Stomach (tissue), 9 donors: Measurements from ENCODE around the gene ETNPPL. TPM values are rescaled to one million over a fixed set of nuclear protein-coding genes. Genes with fewer than 3 reads are reported as not detected.

ENCODE experiments used
- DNase-seq, 2 donors: peaks; one replicate each; pipeline versions ENCODE4 v3.0.0 to v3.0.0-alpha.2; 2013 to 2019
- H3K27ac ChIP-seq, 5 donors: fragments of 200-600 bp in 4 of 5; sonication (generic) in 4 of 5; one replicate each; pipeline ENCODE4 v1.5.1; 2013 to 2019; ENCODE audit warnings: mild to moderate bottlenecking in 1 of 5, moderate library complexity in 1 of 5
- H3K27me3 ChIP-seq, 3 donors: fragments of 200-600 bp; sonication (generic); one replicate each; pipeline ENCODE4 v1.5.1; 2017 to 2019; ENCODE audit warnings: mixed run types in 1 of 3
- H3K36me3 ChIP-seq, 4 donors: fragments of 200-600 bp; sonication (generic); 1 replicate in 3 of 4; 2 replicates in 1 of 4; pipeline ENCODE4 v1.5.1; 2016 to 2019
- H3K4me1 ChIP-seq, 4 donors: fragments of 200-600 bp; sonication (generic); one replicate each; pipeline ENCODE4 v1.5.1; 2016 to 2019
- H3K4me3 ChIP-seq, 4 donors: fragments of 200-600 bp; sonication (generic) in 3 of 4; one replicate each; pipeline ENCODE4 v1.5.1; 2016 to 2019; ENCODE audit warnings: mild to moderate bottlenecking in 1 of 4
- H3K9me3 ChIP-seq, 4 donors: fragments of 200-600 bp; sonication (generic); one replicate each; pipeline ENCODE4 v1.5.1; 2016 to 2019
- EP300 ChIP-seq: sonication (generic); formaldehyde crosslinking; IDR thresholded peaks from one replicate; pipeline ENCODE4 v1.6.1; 2017; ENCODE audit warnings: antibody characterized with exemption
- POLR2A ChIP-seq, 4 donors: fragments of 450-650 bp; IDR thresholded peaks; one replicate each; pipeline ENCODE4 v1.6.1; 2016; ENCODE audit warnings: antibody characterized with exemption in 4 of 4, control low read depth in 2 of 4, mild to moderate bottlenecking in 1 of 4, moderate library complexity in 1 of 4
- POLR2AphosphoS5 ChIP-seq, 3 donors: sonication (generic); formaldehyde crosslinking; IDR thresholded peaks; one replicate each; pipeline ENCODE4 v1.6.1; 2016; ENCODE audit warnings: antibody characterized with exemption in 3 of 3
- WGBS, 5 donors: extraction: QIAGEN DNeasy Blood & Tissue Kit in 3 of 5; methylation state at CpG; one replicate each; pipeline versions ENCODE4 v1.1.5 to v1.1.7; 2013 to 2018; 5-methylcytosine and 5-hydroxymethylcytosine counted together
- intact Hi-C: fragments of 100-400 bp; cut with DNase I; formaldehyde crosslinking; loops from one replicate; pipeline ENCODE4 v1.15.1; 2023; ENCODE audit warnings: low total_unique reads
- polyA plus RNA-seq, 3 donors: library from polyadenylated mRNA; stranded (reverse); fragments of 200-250 nt; gene quantifications; one replicate each; pipeline ENCODE4 v1.2.3, GENCODE V29; 2013
- total RNA-seq, 5 donors: library from RNA; depleted of rRNA; stranded (reverse); fragments of >200 nt; gene quantifications; one replicate each; pipeline versions ENCODE4 v1.1.0 to v1.2.3, GENCODE V29; 2014 to 2016
- TF ChIP-seq, protein P1 (sequence below), 7 experiments: fragments of 450-650 bp in 4 of 7; fragments of 200-600 bp in 3 of 7; sonication (generic) in 3 of 7; IDR thresholded peaks; one replicate each; pipeline ENCODE4 v1.5.1; 2016 to 2019; ENCODE audit warnings: antibody characterized with exemption in 7 of 7, control low read depth in 2 of 7, mild to moderate bottlenecking in 1 of 7
- donor health status: healthy with polysubstance abuse.
- donor health status: Bipolar disorder and iron deficiency.
- donor health status: healthy.

The ETNPPL gene
- total and polyA plus RNA-seq, 8 donors = 1.9 to 15.6 (median 5.0) TPM; not detected in 2

DNA sequence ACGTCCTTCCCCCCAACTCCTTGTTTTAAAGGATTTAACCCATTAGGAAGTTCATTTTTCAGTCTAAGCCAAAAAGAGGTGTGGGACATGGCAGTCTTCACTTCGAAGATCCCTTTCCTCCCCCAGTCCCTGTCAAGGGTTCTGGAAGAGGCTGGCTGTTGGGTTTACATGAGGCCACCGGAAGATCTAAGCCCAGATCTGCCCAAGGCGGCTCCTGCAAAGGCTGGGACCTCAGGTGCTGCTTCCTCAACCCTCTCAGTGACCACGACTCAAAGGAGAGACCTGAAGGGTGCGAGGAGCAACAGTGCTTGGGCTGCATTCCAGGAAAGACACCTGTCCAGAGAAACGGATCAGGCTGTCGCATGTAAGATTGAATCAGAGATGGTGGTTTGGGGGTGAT is 23.5 kb upstream of the ETNPPL start:
- TF ChIP-seq POLR2AphosphoS5 (IDR thresholded peaks at IDR 0.05) (no peak), POLR2A (IDR thresholded peaks at IDR 0.05) (no peak), EP300 (no peak)
- TF ChIP-seq, protein P1, sequence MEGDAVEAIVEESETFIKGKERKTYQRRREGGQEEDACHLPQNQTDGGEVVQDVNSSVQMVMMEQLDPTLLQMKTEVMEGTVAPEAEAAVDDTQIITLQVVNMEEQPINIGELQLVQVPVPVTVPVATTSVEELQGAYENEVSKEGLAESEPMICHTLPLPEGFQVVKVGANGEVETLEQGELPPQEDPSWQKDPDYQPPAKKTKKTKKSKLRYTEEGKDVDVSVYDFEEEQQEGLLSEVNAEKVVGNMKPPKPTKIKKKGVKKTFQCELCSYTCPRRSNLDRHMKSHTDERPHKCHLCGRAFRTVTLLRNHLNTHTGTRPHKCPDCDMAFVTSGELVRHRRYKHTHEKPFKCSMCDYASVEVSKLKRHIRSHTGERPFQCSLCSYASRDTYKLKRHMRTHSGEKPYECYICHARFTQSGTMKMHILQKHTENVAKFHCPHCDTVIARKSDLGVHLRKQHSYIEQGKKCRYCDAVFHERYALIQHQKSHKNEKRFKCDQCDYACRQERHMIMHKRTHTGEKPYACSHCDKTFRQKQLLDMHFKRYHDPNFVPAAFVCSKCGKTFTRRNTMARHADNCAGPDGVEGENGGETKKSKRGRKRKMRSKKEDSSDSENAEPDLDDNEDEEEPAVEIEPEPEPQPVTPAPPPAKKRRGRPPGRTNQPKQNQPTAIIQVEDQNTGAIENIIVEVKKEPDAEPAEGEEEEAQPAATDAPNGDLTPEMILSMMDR (IDR thresholded peaks at IDR 0.05) = no peak
- H3K27me3 ChIP-seq = no peaks in the 10 kb centered on the region
- no peaks in the 10 kb centered on the region for H3K9me3 ChIP-seq
- intact Hi-C loops = no loop called here
- no peak overlapping the region for H3K27ac ChIP-seq
- H3K4me3 ChIP-seq = no peak overlapping the region
- no peak for DNase-seq
- WGBS, 5 donors = 81 to 85% (median 83%) methylated on average over 8 of the region's 8 CpGs
- H3K4me1 ChIP-seq = no peaks in the 10 kb centered on the region
- H3K36me3 ChIP-seq = no peaks in the 10 kb centered on the region

DNA sequence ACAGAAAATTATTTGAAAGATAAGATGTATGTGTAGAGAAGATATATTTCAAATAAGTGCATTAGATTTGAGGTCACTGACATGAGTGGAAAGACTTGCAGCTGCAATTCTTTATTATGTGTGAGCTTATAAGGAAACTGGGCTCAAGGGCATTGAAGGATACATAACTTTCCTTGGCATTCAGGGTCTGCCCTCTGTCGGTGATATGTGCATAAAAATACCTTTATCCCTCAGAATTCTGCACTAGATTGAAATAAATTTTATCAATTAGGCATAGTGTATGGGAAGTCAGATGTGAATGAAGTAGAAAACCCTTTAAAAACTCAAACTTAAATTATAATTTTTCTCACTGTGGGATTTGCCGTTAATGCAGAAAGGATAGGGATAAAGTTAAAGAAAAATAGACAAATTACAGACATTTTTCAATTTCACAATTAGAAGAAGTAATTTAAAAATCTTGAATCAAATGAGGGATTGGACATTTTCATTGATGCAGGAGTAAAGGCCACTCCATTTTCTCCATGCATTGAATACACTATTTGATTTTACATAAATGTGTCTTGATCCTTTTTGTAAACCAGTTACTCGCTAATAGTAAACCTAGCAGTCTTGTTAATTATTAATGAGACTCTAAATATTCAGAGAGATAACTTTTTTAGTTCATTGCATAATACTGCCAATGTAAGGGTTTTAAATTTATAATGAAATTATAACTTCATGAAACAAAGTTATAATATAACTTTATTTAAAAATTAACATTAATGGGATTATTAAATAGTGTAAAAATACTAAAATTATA is 21.0 kb upstream of the ETNPPL start:
- no peak overlapping the region for H3K4me3 ChIP-seq
- intact Hi-C loops = no loop called here
- no peaks in the 10 kb centered on the region for H3K4me1 ChIP-seq
- H3K27me3 ChIP-seq = no peaks in the 10 kb centered on the region
- no peaks in the 10 kb centered on the region for H3K9me3 ChIP-seq
- TF ChIP-seq POLR2A (IDR thresholded peaks at IDR 0.05) (no peak), POLR2AphosphoS5 (IDR thresholded peaks at IDR 0.05) (no peak), EP300 (no peak)
- TF ChIP-seq, protein P1 (IDR thresholded peaks at IDR 0.05) = no peak
- no peak overlapping the region for H3K27ac ChIP-seq
- DNase-seq = peak in 1 of 2 donors; percentile 33
- H3K36me3 ChIP-seq = no peaks in the 10 kb centered on the region
- WGBS, 5 donors = 35 to 43% (median 40%) methylated on average over 3 of the region's 3 CpGs

DNA sequence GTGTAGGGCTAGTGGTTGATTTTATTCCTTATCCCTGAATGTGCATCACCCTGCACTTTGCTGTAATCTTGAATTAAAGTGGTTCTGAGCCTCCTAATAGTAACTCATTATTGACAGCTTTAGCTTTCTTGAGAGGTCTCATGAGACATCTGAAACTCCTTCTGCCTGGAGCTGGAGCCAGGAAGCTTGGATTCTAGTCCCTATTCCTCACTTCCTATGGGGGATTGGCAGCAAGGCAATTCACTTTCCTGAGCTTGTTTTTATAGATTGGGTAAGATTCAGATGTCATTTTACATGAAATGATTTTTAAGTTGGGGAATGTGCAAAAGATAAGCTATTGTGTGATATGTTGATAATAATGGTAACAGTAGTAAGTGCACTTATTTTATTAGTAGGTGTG is 17.1 kb upstream of the ETNPPL start:
- H3K4me3 ChIP-seq = no peak overlapping the region
- peaks cover 0 to 5% (median 2%) of the 10 kb centered on the region in 4 donors for H3K4me1 ChIP-seq
- TF ChIP-seq EP300 (no peak), POLR2A (IDR thresholded peaks at IDR 0.05) (no peak), POLR2AphosphoS5 (IDR thresholded peaks at IDR 0.05) (no peak)
- TF ChIP-seq, protein P1 (IDR thresholded peaks at IDR 0.05) = no peak
- DNase-seq = no peak
- no peaks in the 10 kb centered on the region for H3K36me3 ChIP-seq
- H3K27ac ChIP-seq = no peak overlapping the region
- no peaks in the 10 kb centered on the region for H3K9me3 ChIP-seq
- H3K27me3 ChIP-seq = no peaks in the 10 kb centered on the region
- intact Hi-C loops = no loop called here

DNA sequence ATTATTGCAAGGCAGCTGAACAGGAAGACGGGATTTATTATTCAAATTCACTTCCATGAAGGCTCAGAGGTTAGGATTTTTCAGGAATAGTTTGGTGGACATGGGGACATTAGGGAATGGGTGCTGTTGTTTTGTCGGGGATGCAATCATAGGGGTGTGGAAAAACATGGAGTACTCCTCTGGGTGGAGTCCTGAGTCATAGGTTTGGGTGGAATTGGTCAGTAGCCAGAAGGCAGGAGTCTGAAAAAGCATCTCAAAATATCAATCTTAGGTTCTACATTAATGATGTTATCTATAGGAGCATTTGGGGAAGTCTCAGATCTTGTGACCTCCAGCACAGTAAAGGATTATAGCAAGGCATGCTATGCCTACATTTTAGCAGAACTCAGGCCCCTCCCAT is 14.5 kb upstream of the ETNPPL start:
- DNase-seq = no peak
- 80 to 92% (median 85%) methylated on average over 2 of the region's 2 CpGs for WGBS, 5 donors
- TF ChIP-seq POLR2AphosphoS5 (IDR thresholded peaks at IDR 0.05) (no peak), POLR2A (IDR thresholded peaks at IDR 0.05) (no peak), EP300 (no peak)
- TF ChIP-seq, protein P1 (IDR thresholded peaks at IDR 0.05) = no peak
- Histone ChIP-seq H3K36me3 (no peaks in the 10 kb centered on the region), H3K27me3 (no peaks in the 10 kb centered on the region), H3K4me3 (no peak overlapping the region), H3K27ac (no peak overlapping the region), H3K4me1 (peaks cover 0 to 11% (median 2%) of the 10 kb centered on the region in 4 donors), H3K9me3 (no peaks in the 10 kb centered on the region)
- intact Hi-C loops = no loop called here
